ENCODE data around the gene PTH2R. TPM values are rescaled to one million over a fixed set of nuclear protein-coding genes. Genes with fewer than 3 reads are reported as not detected.
"Not testable (repeated sequence)": the region's sequence is repeated elsewhere in the genome, so short reads cannot be mapped to it uniquely, and the experiment has no call there.

PTH2R gene
- total and polyA plus RNA-seq, 9 donors, result 0.11 to 2.2 (median 0.30) TPM; not detected in 1

GRCh38 chr2:208366215-208367127 lies 40.1 kb upstream of the PTH2R start:
- no peaks in the 10 kb centered on the region for H3K36me3 ChIP-seq (ENCODE audit: control insufficient read depth, insufficient read depth, low read length)
- no peak for DNase-seq
- no peaks in the 10 kb centered on the region for H3K27me3 ChIP-seq (ENCODE audit: control insufficient read depth, insufficient read depth, low read length)
- no peak overlapping the region for H3K4me3 ChIP-seq (ENCODE audit: low read length)
- H3K9me3 ChIP-seq (replicated peaks; ENCODE audit: control insufficient read depth, low read depth, low read length), result no peaks in the 10 kb centered on the region
- 100% methylated on average over 3 of the region's 4 CpGs for WGBS (ENCODE audit: insufficient coverage)
- no peak overlapping the region for H3K27ac ChIP-seq (ENCODE audit: low read length)
- no peaks in the 10 kb centered on the region for H3K4me1 ChIP-seq (ENCODE audit: control insufficient read depth, insufficient read depth, low read length)

GRCh38 chr2:208369091-208369490 lies 37.5 kb upstream of the PTH2R start:
- no peak overlapping the region for H3K4me3 ChIP-seq (ENCODE audit: low read length)
- no CpG with 5 or more reads among the region's 2 CpGs for WGBS (ENCODE audit: insufficient coverage)
- DNase-seq, result no peak
- no peak overlapping the region for H3K27ac ChIP-seq (ENCODE audit: low read length)
- H3K9me3 ChIP-seq (replicated peaks; ENCODE audit: control insufficient read depth, low read depth, low read length), result no peaks in the 10 kb centered on the region
- no peaks in the 10 kb centered on the region for H3K27me3 ChIP-seq (ENCODE audit: control insufficient read depth, insufficient read depth, low read length)
- no peaks in the 10 kb centered on the region for H3K4me1 ChIP-seq (ENCODE audit: control insufficient read depth, insufficient read depth, low read length)
- H3K36me3 ChIP-seq (ENCODE audit: control insufficient read depth, insufficient read depth, low read length), result no peaks in the 10 kb centered on the region

GRCh38 chr2:208370881-208371633 lies 35.5 kb upstream of the PTH2R start:
- H3K9me3 ChIP-seq (replicated peaks; ENCODE audit: control insufficient read depth, low read depth, low read length), result no peaks in the 10 kb centered on the region
- H3K27me3 ChIP-seq (ENCODE audit: control insufficient read depth, insufficient read depth, low read length), result no peaks in the 10 kb centered on the region
- H3K4me3 ChIP-seq (ENCODE audit: low read length), result no peak overlapping the region
- DNase-seq, result no peak
- H3K4me1 ChIP-seq (ENCODE audit: control insufficient read depth, insufficient read depth, low read length), result no peaks in the 10 kb centered on the region
- no CpG with 5 or more reads among the region's 8 CpGs for WGBS (ENCODE audit: insufficient coverage)
- no peak overlapping the region for H3K27ac ChIP-seq (ENCODE audit: low read length)
- no peaks in the 10 kb centered on the region for H3K36me3 ChIP-seq (ENCODE audit: control insufficient read depth, insufficient read depth, low read length)

- H3K9me3 ChIP-seq (replicated peaks; ENCODE audit: control insufficient read depth, low read depth, low read length), result no peaks in the 10 kb centered on the region
- WGBS (ENCODE audit: insufficient coverage), result 100% methylated on average over 1 of the region's 1 CpG
- H3K27me3 ChIP-seq (ENCODE audit: control insufficient read depth, insufficient read depth, low read length), result no peaks in the 10 kb centered on the region
These were observed 35.0 kb upstream of the PTH2R start for GRCh38 chr2:208371634-208371935.

GRCh38 chr2:208373460-208374089 lies 33.0 kb upstream of the PTH2R start:
- Histone ChIP-seq H3K4me3 (ENCODE audit: low read length) (no peak overlapping the region), H3K9me3 (replicated peaks; ENCODE audit: control insufficient read depth, low read depth, low read length) (no peaks in the 10 kb centered on the region), H3K27ac (ENCODE audit: low read length) (no peak overlapping the region), H3K36me3 (ENCODE audit: control insufficient read depth, insufficient read depth, low read length) (no peaks in the 10 kb centered on the region), H3K27me3 (ENCODE audit: control insufficient read depth, insufficient read depth, low read length) (no peaks in the 10 kb centered on the region), H3K4me1 (ENCODE audit: control insufficient read depth, insufficient read depth, low read length) (no peaks in the 10 kb centered on the region)
- peak; percentile 71 for DNase-seq
- WGBS (ENCODE audit: insufficient coverage), result no CpG with 5 or more reads among the region's 2 CpGs

More at GRCh38 chr2:208371634-208371935, 35.0 kb upstream of the PTH2R start:
- DNase-seq, result no peak
- no peaks in the 10 kb centered on the region for H3K36me3 ChIP-seq (ENCODE audit: control insufficient read depth, insufficient read depth, low read length)
- no peak overlapping the region for H3K27ac ChIP-seq (ENCODE audit: low read length)
- no peak overlapping the region for H3K4me3 ChIP-seq (ENCODE audit: low read length)
- H3K4me1 ChIP-seq (ENCODE audit: control insufficient read depth, insufficient read depth, low read length), result no peaks in the 10 kb centered on the region

- Histone ChIP-seq H3K36me3 (ENCODE audit: control insufficient read depth, insufficient read depth, low read length) (no peaks in the 10 kb centered on the region), H3K9me3 (replicated peaks; ENCODE audit: control insufficient read depth, low read depth, low read length) (no peaks in the 10 kb centered on the region), H3K27me3 (ENCODE audit: control insufficient read depth, insufficient read depth, low read length) (no peaks in the 10 kb centered on the region), H3K4me1 (ENCODE audit: control insufficient read depth, insufficient read depth, low read length) (no peaks in the 10 kb centered on the region), H3K27ac (ENCODE audit: low read length) (no peak overlapping the region), H3K4me3 (ENCODE audit: low read length) (no peak overlapping the region)
- no CpG with 5 or more reads among the region's 1 CpG for WGBS (ENCODE audit: insufficient coverage)
- DNase-seq, result no peak
These were observed 31.0 kb upstream of the PTH2R start for GRCh38 chr2:208375491-208376068.

GRCh38 chr2:208377344-208377860 lies 29.2 kb upstream of the PTH2R start:
- not testable (repeated sequence) for DNase-seq; H3K36me3 ChIP-seq (ENCODE audit: control insufficient read depth, insufficient read depth, low read length); H3K27ac ChIP-seq (ENCODE audit: low read length); H3K4me3 ChIP-seq (ENCODE audit: low read length); H3K9me3 ChIP-seq (replicated peaks; ENCODE audit: control insufficient read depth, low read depth, low read length); H3K27me3 ChIP-seq (ENCODE audit: control insufficient read depth, insufficient read depth, low read length); H3K4me1 ChIP-seq (ENCODE audit: control insufficient read depth, insufficient read depth, low read length)
- WGBS (ENCODE audit: insufficient coverage), result no CpG with 5 or more reads among the region's 40 CpGs

GRCh38 chr2:208379192-208379591 lies 27.4 kb upstream of the PTH2R start:
- no peak for DNase-seq
- H3K4me1 ChIP-seq (ENCODE audit: control insufficient read depth, insufficient read depth, low read length), result no peaks in the 10 kb centered on the region
- no peak overlapping the region for H3K4me3 ChIP-seq (ENCODE audit: low read length)
- H3K27ac ChIP-seq (ENCODE audit: low read length), result no peak overlapping the region
- H3K9me3 ChIP-seq (replicated peaks; ENCODE audit: control insufficient read depth, low read depth, low read length), result no peaks in the 10 kb centered on the region
- no peaks in the 10 kb centered on the region for H3K36me3 ChIP-seq (ENCODE audit: control insufficient read depth, insufficient read depth, low read length)
- H3K27me3 ChIP-seq (ENCODE audit: control insufficient read depth, insufficient read depth, low read length), result no peaks in the 10 kb centered on the region
- WGBS (ENCODE audit: insufficient coverage), result no CpG with 5 or more reads among the region's 3 CpGs

GRCh38 chr2:208384637-208385036 lies 22.0 kb upstream of the PTH2R start:
- H3K9me3 ChIP-seq (replicated peaks; ENCODE audit: control insufficient read depth, low read depth, low read length), result no peaks in the 10 kb centered on the region
- no peaks in the 10 kb centered on the region for H3K4me1 ChIP-seq (ENCODE audit: control insufficient read depth, insufficient read depth, low read length)
- no peak overlapping the region for H3K27ac ChIP-seq (ENCODE audit: low read length)
- no peak for DNase-seq
- no peaks in the 10 kb centered on the region for H3K36me3 ChIP-seq (ENCODE audit: control insufficient read depth, insufficient read depth, low read length)
- no peaks in the 10 kb centered on the region for H3K27me3 ChIP-seq (ENCODE audit: control insufficient read depth, insufficient read depth, low read length)
- WGBS (ENCODE audit: insufficient coverage), result 65% methylated on average over 2 of the region's 4 CpGs
- H3K4me3 ChIP-seq (ENCODE audit: low read length), result no peak overlapping the region

GRCh38 chr2:208386541-208386940 lies 20.1 kb upstream of the PTH2R start:
- Histone ChIP-seq H3K36me3 (ENCODE audit: control insufficient read depth, insufficient read depth, low read length) (no peaks in the 10 kb centered on the region), H3K27me3 (ENCODE audit: control insufficient read depth, insufficient read depth, low read length) (no peaks in the 10 kb centered on the region), H3K27ac (ENCODE audit: low read length) (no peak overlapping the region), H3K4me3 (ENCODE audit: low read length) (no peak overlapping the region), H3K4me1 (ENCODE audit: control insufficient read depth, insufficient read depth, low read length) (no peaks in the 10 kb centered on the region), H3K9me3 (replicated peaks; ENCODE audit: control insufficient read depth, low read depth, low read length) (no peaks in the 10 kb centered on the region)
- DNase-seq, result no peak
- WGBS (ENCODE audit: insufficient coverage), result no CpG with 5 or more reads among the region's 2 CpGs
